Liver (tissue), 9 donors: ENCODE measurements around the gene HECTD2. TPM values are rescaled to one million over a fixed set of nuclear protein-coding genes. Genes with fewer than 3 reads are reported as not detected.

Source experiments
- DNase-seq: peaks from one replicate; pipeline ENCODE4 v3.0.0-alpha.2; 2017; ENCODE audit warnings: low spot score
- H3K27ac ChIP-seq, 2 donors: one replicate each; pipeline ENCODE4 v1.7.0; 2013; ENCODE audit warnings: inconsistent platforms in 2 of 2, low read length in 2 of 2, control low read depth in 1 of 2, low read depth in 1 of 2, mild to moderate bottlenecking in 1 of 2
- H3K27me3 ChIP-seq, 4 donors: one replicate each; pipeline versions ENCODE4 v1.6.1 to v1.7.0; 2013; ENCODE audit warnings: low read length in 3 of 4, inconsistent platforms in 1 of 4, mild to moderate bottlenecking in 1 of 4, moderate library complexity in 1 of 4; ENCODE audit not compliant: control insufficient read depth in 4 of 4, insufficient read depth in 4 of 4
- H3K36me3 ChIP-seq, 4 donors: one replicate each; pipeline versions ENCODE4 v1.6.1 to v1.7.0; 2013; ENCODE audit warnings: low read length in 3 of 4, mild to moderate bottlenecking in 3 of 4, low read depth in 1 of 4, moderate library complexity in 1 of 4; ENCODE audit not compliant: control insufficient read depth in 4 of 4, insufficient read depth in 3 of 4
- H3K4me1 ChIP-seq, 4 donors: one replicate each; pipeline versions ENCODE4 v1.6.1 to v1.7.0; 2013; ENCODE audit warnings: low read length in 3 of 4, mild to moderate bottlenecking in 3 of 4, moderate library complexity in 1 of 4; ENCODE audit not compliant: control insufficient read depth in 4 of 4, insufficient read depth in 4 of 4
- H3K4me3 ChIP-seq, 3 donors: one replicate each; pipeline versions ENCODE4 v1.6.1 to v1.7.0; 2013; ENCODE audit warnings: low read length in 3 of 3, control low read depth in 1 of 3, low read depth in 1 of 3, mild to moderate bottlenecking in 1 of 3
- H3K9ac ChIP-seq, 2 donors: one replicate each; pipeline ENCODE4 v1.7.0; 2013; ENCODE audit warnings: low read length in 2 of 2, mild to moderate bottlenecking in 2 of 2, moderate library complexity in 2 of 2, control low read depth in 1 of 2, low read depth in 1 of 2
- H3K9me3 ChIP-seq, 4 donors: one replicate each; pipeline versions ENCODE4 v1.6.1 to v1.7.0; 2013; ENCODE audit warnings: low read length in 3 of 4; ENCODE audit not compliant: control insufficient read depth in 4 of 4
- ATF3 ChIP-seq: IDR thresholded peaks from 2 replicates; pipeline ENCODE4 v1.6.1; 2016; ENCODE audit warnings: antibody characterized with exemption
- EGR1 ChIP-seq, 2 donors: IDR thresholded peaks; 2 replicates each; pipeline ENCODE4 v1.6.1; 2016 to 2018; ENCODE audit warnings: antibody characterized with exemption in 2 of 2, low read depth in 2 of 2
- FOXA1 ChIP-seq: IDR thresholded peaks from 2 replicates; pipeline ENCODE4 v1.6.1; 2016; ENCODE audit warnings: antibody characterized with exemption
- FOXA2 ChIP-seq: IDR thresholded peaks from 2 replicates; pipeline ENCODE4 v1.6.1; 2016; ENCODE audit warnings: antibody characterized with exemption
- GABPA ChIP-seq, 2 donors: IDR thresholded peaks in 1 of 2; conservative IDR thresholded peaks in 1 of 2; 2 replicates each; pipeline ENCODE4 v1.6.1; 2016; ENCODE audit warnings: antibody characterized with exemption in 2 of 2, mild to moderate bottlenecking in 1 of 2, moderate library complexity in 1 of 2
- HNF4A ChIP-seq, 2 donors: conservative IDR thresholded peaks; 2 replicates each; pipeline ENCODE4 v1.6.1; 2016; ENCODE audit warnings: antibody characterized with exemption in 2 of 2, mild to moderate bottlenecking in 2 of 2
- HNF4G ChIP-seq: IDR thresholded peaks from 2 replicates; pipeline ENCODE4 v1.6.1; 2016; ENCODE audit warnings: antibody characterized with exemption
- JUND ChIP-seq, 2 donors: IDR thresholded peaks; 2 replicates each; pipeline ENCODE4 v1.6.1; 2016; ENCODE audit warnings: antibody characterized with exemption in 2 of 2
- RAD21 ChIP-seq, 2 donors: IDR thresholded peaks; 2 replicates each; pipeline ENCODE4 v1.6.1; 2016; ENCODE audit warnings: antibody characterized with exemption in 2 of 2, mild to moderate bottlenecking in 2 of 2
- SP1 ChIP-seq: IDR thresholded peaks from 2 replicates; pipeline ENCODE4 v1.6.1; 2018; ENCODE audit warnings: antibody characterized with exemption, mild to moderate bottlenecking
- TAF1 ChIP-seq: conservative IDR thresholded peaks from 2 replicates; pipeline ENCODE4 v1.6.1; 2016; ENCODE audit warnings: antibody characterized with exemption, mild to moderate bottlenecking
- YY1 ChIP-seq: IDR thresholded peaks from 2 replicates; pipeline ENCODE4 v1.6.1; 2016; ENCODE audit warnings: antibody characterized with exemption, mild to moderate bottlenecking
- WGBS: extraction: QIAGEN DNeasy Blood & Tissue Kit; methylation state at CpG from one replicate; pipeline ENCODE4 v1.1.7; 2013; 5-methylcytosine and 5-hydroxymethylcytosine counted together
- polyA plus RNA-seq, 2 donors: library from polyadenylated mRNA; stranded (reverse) in 1 of 2; unstranded in 1 of 2; fragments of 200-250 nt in 1 of 2; fragments of >200 nt in 1 of 2; fragmentation: Nextera tagmentation in 1 of 2; extraction: Ambion mirVana in 1 of 2; gene quantifications; one replicate each; pipeline versions ENCODE4 v1.2.1 to v1.2.3, GENCODE V29; 2013 to 2015
- total RNA-seq, 2 donors: library from RNA; depleted of rRNA; stranded (reverse); fragments of >200 nt; gene quantifications; one replicate each; pipeline ENCODE4 v1.2.3, GENCODE V29; 2014
- TF ChIP-seq, protein P1 (sequence below): IDR thresholded peaks from 2 replicates; pipeline ENCODE4 v1.6.1; 2016; ENCODE audit warnings: antibody characterized with exemption
- TF ChIP-seq, protein P2 (sequence below): IDR thresholded peaks from 2 replicates; pipeline ENCODE4 v1.6.1; 2016; ENCODE audit warnings: antibody characterized with exemption
- TF ChIP-seq, protein P3 (sequence below): fragments of 150-350 bp; IDR thresholded peaks from 2 replicates; pipeline ENCODE4 v1.5.1; 2017; ENCODE audit warnings: improper control_type of control experiment, low read depth, low read length; ENCODE audit not compliant: missing input control
- donor health status: healthy.
- donor health status: healthy.
- donor health status: healthy.
- donor health status: healthy.
- donor health status: healthy.

Gene HECTD2
- total and polyA plus RNA-seq, 4 donors = 1.0 to 5.0 (median 3.2) TPM

- H3K9me3 ChIP-seq = no peaks in the 10 kb centered on the region
- no peak overlapping the region for H3K27ac ChIP-seq
- H3K27me3 ChIP-seq = no peaks in the 10 kb centered on the region
- 91% methylated on average over 6 of the region's 6 CpGs for WGBS
- H3K4me1 ChIP-seq = peaks cover 3 to 23% (median 19%) of the 10 kb centered on the region in 4 donors
- TF ChIP-seq HNF4A (conservative IDR thresholded peaks at IDR 0.05) = no peak
- TF ChIP-seq, protein P1, sequence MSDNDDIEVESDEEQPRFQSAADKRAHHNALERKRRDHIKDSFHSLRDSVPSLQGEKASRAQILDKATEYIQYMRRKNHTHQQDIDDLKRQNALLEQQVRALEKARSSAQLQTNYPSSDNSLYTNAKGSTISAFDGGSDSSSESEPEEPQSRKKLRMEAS = no peak
- TF ChIP-seq SP1 = no peak
- TF ChIP-seq YY1 = no peak
- TF ChIP-seq FOXA2 = no peak
- no peak for DNase-seq
- H3K36me3 ChIP-seq = no peaks in the 10 kb centered on the region
- no peak overlapping the region for H3K4me3 ChIP-seq
- no peak overlapping the region for H3K9ac ChIP-seq
These were observed 130.6 kb downstream of the HECTD2 start for GRCh38 chr10:91540733-91541132.

GRCh38 chr10:91541481-91541880 lies 131.3 kb downstream of the HECTD2 start:
- WGBS = 72% methylated on average over 6 of the region's 6 CpGs
- no peaks in the 10 kb centered on the region for H3K27me3 ChIP-seq
- no peaks in the 10 kb centered on the region for H3K9me3 ChIP-seq

GRCh38 chr10:91545384-91545783 lies 135.2 kb downstream of the HECTD2 start:
- Histone ChIP-seq H3K9me3 (no peaks in the 10 kb centered on the region), H3K4me3 (no peak overlapping the region), H3K4me1 (peaks cover 0 to 1% (median 0%) of the 10 kb centered on the region in 4 donors), H3K27ac (no peak overlapping the region), H3K9ac (no peak overlapping the region), H3K36me3 (no peaks in the 10 kb centered on the region), H3K27me3 (no peaks in the 10 kb centered on the region)
- DNase-seq = no peak
- 95% methylated on average over 3 of the region's 3 CpGs for WGBS
- TF ChIP-seq ATF3 (no peak), SP1 (no peak), GABPA (IDR thresholded peaks at IDR 0.05 in 1 of 2, conservative IDR thresholded peaks at IDR 0.05 in 1 of 2) (no peak), TAF1 (no peak), FOXA1 (no peak), EGR1 (IDR thresholded peaks at IDR 0.05; ENCODE audit: low read depth in 2 of 2) (no peak), RAD21 (IDR thresholded peaks at IDR 0.05) (no peak), YY1 (no peak), JUND (IDR thresholded peaks at IDR 0.05) (no peak), HNF4G (no peak)
- TF ChIP-seq, protein P2, sequence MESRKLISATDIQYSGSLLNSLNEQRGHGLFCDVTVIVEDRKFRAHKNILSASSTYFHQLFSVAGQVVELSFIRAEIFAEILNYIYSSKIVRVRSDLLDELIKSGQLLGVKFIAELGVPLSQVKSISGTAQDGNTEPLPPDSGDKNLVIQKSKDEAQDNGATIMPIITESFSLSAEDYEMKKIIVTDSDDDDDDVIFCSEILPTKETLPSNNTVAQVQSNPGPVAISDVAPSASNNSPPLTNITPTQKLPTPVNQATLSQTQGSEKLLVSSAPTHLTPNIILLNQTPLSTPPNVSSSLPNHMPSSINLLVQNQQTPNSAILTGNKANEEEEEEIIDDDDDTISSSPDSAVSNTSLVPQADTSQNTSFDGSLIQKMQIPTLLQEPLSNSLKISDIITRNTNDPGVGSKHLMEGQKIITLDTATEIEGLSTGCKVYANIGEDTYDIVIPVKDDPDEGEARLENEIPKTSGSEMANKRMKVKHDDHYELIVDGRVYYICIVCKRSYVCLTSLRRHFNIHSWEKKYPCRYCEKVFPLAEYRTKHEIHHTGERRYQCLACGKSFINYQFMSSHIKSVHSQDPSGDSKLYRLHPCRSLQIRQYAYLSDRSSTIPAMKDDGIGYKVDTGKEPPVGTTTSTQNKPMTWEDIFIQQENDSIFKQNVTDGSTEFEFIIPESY = no peak
- TF ChIP-seq, protein P1 = no peak

More at GRCh38 chr10:91541481-91541880, 131.3 kb downstream of the HECTD2 start:
- no peak for DNase-seq
- no peak overlapping the region for H3K27ac ChIP-seq
- TF ChIP-seq HNF4A (conservative IDR thresholded peaks at IDR 0.05) (no peak), YY1 (no peak), EGR1 (IDR thresholded peaks at IDR 0.05; ENCODE audit: low read depth in 2 of 2) (no peak), FOXA2 (no peak), TAF1 (no peak), JUND (IDR thresholded peaks at IDR 0.05) (no peak), RAD21 (IDR thresholded peaks at IDR 0.05) (no peak), FOXA1 (no peak)
- TF ChIP-seq, protein P3, sequence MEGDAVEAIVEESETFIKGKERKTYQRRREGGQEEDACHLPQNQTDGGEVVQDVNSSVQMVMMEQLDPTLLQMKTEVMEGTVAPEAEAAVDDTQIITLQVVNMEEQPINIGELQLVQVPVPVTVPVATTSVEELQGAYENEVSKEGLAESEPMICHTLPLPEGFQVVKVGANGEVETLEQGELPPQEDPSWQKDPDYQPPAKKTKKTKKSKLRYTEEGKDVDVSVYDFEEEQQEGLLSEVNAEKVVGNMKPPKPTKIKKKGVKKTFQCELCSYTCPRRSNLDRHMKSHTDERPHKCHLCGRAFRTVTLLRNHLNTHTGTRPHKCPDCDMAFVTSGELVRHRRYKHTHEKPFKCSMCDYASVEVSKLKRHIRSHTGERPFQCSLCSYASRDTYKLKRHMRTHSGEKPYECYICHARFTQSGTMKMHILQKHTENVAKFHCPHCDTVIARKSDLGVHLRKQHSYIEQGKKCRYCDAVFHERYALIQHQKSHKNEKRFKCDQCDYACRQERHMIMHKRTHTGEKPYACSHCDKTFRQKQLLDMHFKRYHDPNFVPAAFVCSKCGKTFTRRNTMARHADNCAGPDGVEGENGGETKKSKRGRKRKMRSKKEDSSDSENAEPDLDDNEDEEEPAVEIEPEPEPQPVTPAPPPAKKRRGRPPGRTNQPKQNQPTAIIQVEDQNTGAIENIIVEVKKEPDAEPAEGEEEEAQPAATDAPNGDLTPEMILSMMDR = no peak
- TF ChIP-seq, protein P2 = no peak
- H3K4me1 ChIP-seq = peaks cover 3 to 19% (median 17%) of the 10 kb centered on the region in 4 donors
- no peak overlapping the region for H3K9ac ChIP-seq
- no peaks in the 10 kb centered on the region for H3K36me3 ChIP-seq
- H3K4me3 ChIP-seq = no peak overlapping the region
